Esophagus muscularis mucosa (tissue), 4 donors: ENCODE measurements around the gene NLRC3. TPM values are rescaled to one million over a fixed set of nuclear protein-coding genes. Genes with fewer than 3 reads are reported as not detected.

Experiments used
- DNase-seq: peaks from one replicate; pipeline ENCODE4 v3.0.0-alpha.2; 2017; ENCODE audit errors: extremely low spot score
- H3K27ac ChIP-seq, 4 donors: fragments of 200-600 bp; sonication (generic); replicated peaks in 1 of 4; 1 replicate in 3 of 4; 2 replicates in 1 of 4; pipeline ENCODE4 v1.5.1; 2016 to 2019; ENCODE audit warnings: mild to moderate bottlenecking in 1 of 4
- H3K27me3 ChIP-seq, 4 donors: fragments of 200-600 bp; sonication (generic); one replicate each; pipeline versions ENCODE4 v1.5.1 to v1.6.0; 2016 to 2019
- H3K36me3 ChIP-seq, 4 donors: fragments of 200-600 bp; sonication (generic); one replicate each; pipeline ENCODE4 v1.5.1; 2016 to 2019
- H3K4me1 ChIP-seq, 4 donors: fragments of 200-600 bp; sonication (generic); one replicate each; pipeline ENCODE4 v1.5.1; 2016 to 2019
- H3K4me3 ChIP-seq, 4 donors: fragments of 200-600 bp; sonication (generic); 1 replicate in 2 of 4; 2 replicates in 2 of 4; pipeline ENCODE4 v1.5.1; 2016 to 2019; ENCODE audit warnings: mild to moderate bottlenecking in 4 of 4, moderate library complexity in 1 of 4
- H3K9me3 ChIP-seq, 4 donors: fragments of 200-600 bp; sonication (generic); 1 replicate in 3 of 4; 2 replicates in 1 of 4; pipeline ENCODE4 v1.5.1; 2016 to 2019
- CTCF ChIP-seq, 3 experiments: fragments of 200-600 bp in 2 of 3; fragments of 450-650 bp in 1 of 3; sonication (generic) in 2 of 3; IDR thresholded peaks; one replicate each; pipeline ENCODE4 v1.5.1; 2017 to 2019; ENCODE audit warnings: antibody characterized with exemption in 3 of 3, mild to moderate bottlenecking in 2 of 3, moderate library complexity in 1 of 3
- EP300 ChIP-seq: sonication (generic); formaldehyde crosslinking; IDR thresholded peaks from one replicate; pipeline ENCODE4 v1.6.1; 2017; ENCODE audit warnings: antibody characterized with exemption
- POLR2A ChIP-seq: fragments of 450-650 bp; IDR thresholded peaks from one replicate; pipeline ENCODE4 v1.6.1; 2017; ENCODE audit warnings: antibody characterized with exemption, moderate library complexity, mild to moderate bottlenecking, low read depth
- POLR2AphosphoS5 ChIP-seq, 2 donors: sonication (generic); formaldehyde crosslinking; IDR thresholded peaks; one replicate each; pipeline ENCODE4 v1.6.1; 2017; ENCODE audit warnings: antibody characterized with exemption in 2 of 2
- WGBS: methylation state at CpG from one replicate; pipeline ENCODE4 v1.1.5; 2018; 5-methylcytosine and 5-hydroxymethylcytosine counted together
- intact Hi-C: fragments of 100-400 bp; cut with DNase I; formaldehyde crosslinking; loops from one replicate; pipeline ENCODE4 v1.15.1; 2023
- total RNA-seq, 4 donors: library from RNA; depleted of rRNA; stranded (reverse); fragments of >200 nt; gene quantifications; one replicate each; pipeline versions ENCODE4 v1.1.0 to v1.2.1, GENCODE V29; 2016

Gene NLRC3
- total RNA-seq, 4 donors from 2014 or later = 0.57 to 2.5 (median 0.95) TPM

GRCh38 chr16:3518986-3519348, 58.2 kb downstream of the NLRC3 start:
- Histone ChIP-seq H3K27ac (no peak overlapping the region), H3K9me3 (no peaks in the 10 kb centered on the region), H3K27me3 (no peaks in the 10 kb centered on the region), H3K36me3 (peaks cover 32 to 95% (median 85%) of the 10 kb centered on the region in 4 donors), H3K4me1 (peaks cover 0 to 15% (median 9%) of the 10 kb centered on the region in 4 donors), H3K4me3 (no peak overlapping the region)
- intact Hi-C loops = no loop called here
- no peak for DNase-seq
- WGBS = 95% methylated on average over 8 of the region's 8 CpGs
- no peak for TF ChIP-seq POLR2AphosphoS5 (IDR thresholded peaks at IDR 0.05)

- 82% methylated on average over 6 of the region's 6 CpGs for WGBS
- Histone ChIP-seq H3K36me3 (peaks cover 29 to 95% (median 85%) of the 10 kb centered on the region in 4 donors), H3K9me3 (no peaks in the 10 kb centered on the region), H3K27ac (no peak overlapping the region), H3K27me3 (no peaks in the 10 kb centered on the region), H3K4me3 (no peak overlapping the region), H3K4me1 (peaks cover 0 to 15% (median 9%) of the 10 kb centered on the region in 4 donors)
- intact Hi-C loops = no loop called here
- DNase-seq = no peak
- TF ChIP-seq POLR2A = no peak
- no peak for TF ChIP-seq CTCF (IDR thresholded peaks at IDR 0.05)
Measured at GRCh38 chr16:3518292-3518985, 58.8 kb downstream of the NLRC3 start.

GRCh38 chr16:3515897-3516296, 61.3 kb downstream of the NLRC3 start:
- 94% methylated on average over 4 of the region's 4 CpGs for WGBS
- Histone ChIP-seq H3K9me3 (no peaks in the 10 kb centered on the region), H3K4me3 (no peak overlapping the region), H3K27ac (no peak overlapping the region), H3K27me3 (no peaks in the 10 kb centered on the region), H3K36me3 (peaks cover 37 to 100% (median 93%) of the 10 kb centered on the region in 4 donors), H3K4me1 (peaks cover 0 to 10% (median 7%) of the 10 kb centered on the region in 4 donors)
- intact Hi-C loops = no loop called here
- TF ChIP-seq POLR2A = no peak
- TF ChIP-seq CTCF (IDR thresholded peaks at IDR 0.05) = no peak
- TF ChIP-seq EP300 = no peak
- TF ChIP-seq POLR2AphosphoS5 (IDR thresholded peaks at IDR 0.05) = no peak
- DNase-seq = no peak

GRCh38 chr16:3514621-3515020, 62.6 kb downstream of the NLRC3 start:
- Histone ChIP-seq H3K9me3 (no peaks in the 10 kb centered on the region), H3K36me3 (peaks cover 42 to 100% (median 96%) of the 10 kb centered on the region in 4 donors), H3K4me3 (no peak overlapping the region), H3K27ac (no peak overlapping the region), H3K4me1 (no peaks in the 10 kb centered on the region), H3K27me3 (no peaks in the 10 kb centered on the region)
- TF ChIP-seq CTCF (IDR thresholded peaks at IDR 0.05) = no peak
- TF ChIP-seq EP300 = no peak
- no peak for TF ChIP-seq POLR2A
- no peak for TF ChIP-seq POLR2AphosphoS5 (IDR thresholded peaks at IDR 0.05)
- intact Hi-C loops = no loop called here
- 92% methylated on average over 4 of the region's 4 CpGs for WGBS
- DNase-seq = no peak

GRCh38 chr16:3513892-3514583, 63.2 kb downstream of the NLRC3 start:
- Histone ChIP-seq H3K27ac (no peak overlapping the region), H3K36me3 (peaks cover 42 to 100% (median 96%) of the 10 kb centered on the region in 4 donors), H3K4me3 (no peak overlapping the region), H3K4me1 (no peaks in the 10 kb centered on the region), H3K27me3 (no peaks in the 10 kb centered on the region), H3K9me3 (no peaks in the 10 kb centered on the region)
- 82% methylated on average over 7 of the region's 7 CpGs for WGBS
- no peak for DNase-seq
- no peak for TF ChIP-seq EP300
- no peak for TF ChIP-seq CTCF (IDR thresholded peaks at IDR 0.05)
- no peak for TF ChIP-seq POLR2A
- no peak for TF ChIP-seq POLR2AphosphoS5 (IDR thresholded peaks at IDR 0.05)
- intact Hi-C loops = no loop called here
